ENCODE results near the gene ADGRF3.
"Not testable (repeated sequence)": the region's sequence is repeated elsewhere in the genome, so short reads cannot be mapped to it uniquely, and the experiment has no call there.

The ADGRF3 gene

GRCh38 chr2:26276484-26277227 is 69.9 kb downstream of the ADGRF3 start:
- DNase-seq: no peak

- no peak for DNase-seq
These were observed 72.5 kb downstream of the ADGRF3 start for GRCh38 chr2:26274058-26274613.

- no peak for DNase-seq
These were observed 73.1 kb downstream of the ADGRF3 start for GRCh38 chr2:26273501-26273900.

- DNase-seq: no peak
These were observed 76.2 kb downstream of the ADGRF3 start for GRCh38 chr2:26270373-26270772.

- no peak for DNase-seq
These were observed 76.9 kb downstream of the ADGRF3 start for GRCh38 chr2:26269571-26270158.

- DNase-seq: not testable (repeated sequence)
These were observed 77.8 kb downstream of the ADGRF3 start for GRCh38 chr2:26268670-26269385.

- DNase-seq: no peak
These were observed 78.4 kb downstream of the ADGRF3 start for GRCh38 chr2:26268213-26268612.

- not testable (repeated sequence) for DNase-seq
These were observed 87.8 kb downstream of the ADGRF3 start for GRCh38 chr2:26258836-26259235.

Measured in NCI-H1930 (cell line).